ENCODE results near the gene SLC44A3. TPM values are rescaled to one million over a fixed set of nuclear protein-coding genes. Genes with fewer than 3 reads are reported as not detected.

Gene SLC44A3
- total RNA-seq, 1 donor from 2014 or later, result 70.4 TPM

GRCh38 chr1:94866164-94866807 is 46.1 kb downstream of the SLC44A3 start:
- H3K27ac Mint-ChIP-seq, result peak overlapping the region; percentile 88
- no peaks in the 10 kb centered on the region for H3K9me3 Mint-ChIP-seq (ENCODE audit: low read depth)
- no peak overlapping the region for H3K4me3 Mint-ChIP-seq (ENCODE audit: low read depth)
- peaks cover 35% of the 10 kb centered on the region for H3K36me3 Mint-ChIP-seq (ENCODE audit: insufficient read depth)
- TF ChIP-seq CTCF (IDR thresholded peaks at IDR 0.05; ENCODE audit: unreplicated experiment), result no peak
- no peaks in the 10 kb centered on the region for H3K27me3 Mint-ChIP-seq
- peaks cover 45% of the 10 kb centered on the region for H3K4me1 Mint-ChIP-seq (ENCODE audit: low read depth)
- no peak for DNase-seq (ENCODE audit: low spot score, unreplicated experiment)

- Mint-ChIP-seq H3K4me3 (ENCODE audit: low read depth) (no peak overlapping the region), H3K4me1 (ENCODE audit: low read depth) (peaks cover 12% of the 10 kb centered on the region), H3K36me3 (ENCODE audit: insufficient read depth) (peaks cover 48% of the 10 kb centered on the region)
These were observed 50.9 kb downstream of the SLC44A3 start for GRCh38 chr1:94871031-94871430.

GRCh38 chr1:94872771-94873495 is 52.8 kb downstream of the SLC44A3 start:
- H3K36me3 Mint-ChIP-seq (ENCODE audit: insufficient read depth), result peaks cover 53% of the 10 kb centered on the region
- no peaks in the 10 kb centered on the region for H3K9me3 Mint-ChIP-seq (ENCODE audit: low read depth)
- no peak overlapping the region for H3K27ac Mint-ChIP-seq
- no peak for TF ChIP-seq CTCF (IDR thresholded peaks at IDR 0.05; ENCODE audit: unreplicated experiment)
- DNase-seq (ENCODE audit: low spot score, unreplicated experiment), result no peak
- no peak overlapping the region for H3K4me3 Mint-ChIP-seq (ENCODE audit: low read depth)
- H3K27me3 Mint-ChIP-seq, result no peaks in the 10 kb centered on the region
- no peaks in the 10 kb centered on the region for H3K4me1 Mint-ChIP-seq (ENCODE audit: low read depth)

More at GRCh38 chr1:94871031-94871430, 50.9 kb downstream of the SLC44A3 start:
- Mint-ChIP-seq H3K9me3 (ENCODE audit: low read depth) (no peaks in the 10 kb centered on the region), H3K27ac (no peak overlapping the region), H3K27me3 (no peaks in the 10 kb centered on the region)
- TF ChIP-seq CTCF (IDR thresholded peaks at IDR 0.05; ENCODE audit: unreplicated experiment), result no peak
- DNase-seq (ENCODE audit: low spot score, unreplicated experiment), result no peak

- Mint-ChIP-seq H3K27ac (no peak overlapping the region), H3K4me3 (ENCODE audit: low read depth) (no peak overlapping the region), H3K9me3 (ENCODE audit: low read depth) (no peaks in the 10 kb centered on the region), H3K4me1 (ENCODE audit: low read depth) (no peaks in the 10 kb centered on the region), H3K27me3 (no peaks in the 10 kb centered on the region), H3K36me3 (ENCODE audit: insufficient read depth) (peaks cover 59% of the 10 kb centered on the region)
- no peak for TF ChIP-seq CTCF (IDR thresholded peaks at IDR 0.05; ENCODE audit: unreplicated experiment)
- no peak for DNase-seq (ENCODE audit: low spot score, unreplicated experiment)
These were observed 53.6 kb downstream of the SLC44A3 start for GRCh38 chr1:94873520-94874351.

GRCh38 chr1:94874423-94874822 is 54.3 kb downstream of the SLC44A3 start:
- Mint-ChIP-seq H3K4me1 (ENCODE audit: low read depth) (no peaks in the 10 kb centered on the region), H3K9me3 (ENCODE audit: low read depth) (no peaks in the 10 kb centered on the region), H3K27me3 (no peaks in the 10 kb centered on the region), H3K4me3 (ENCODE audit: low read depth) (no peak overlapping the region), H3K36me3 (ENCODE audit: insufficient read depth) (peaks cover 58% of the 10 kb centered on the region), H3K27ac (no peak overlapping the region)
- DNase-seq (ENCODE audit: low spot score, unreplicated experiment), result no peak
- no peak for TF ChIP-seq CTCF (IDR thresholded peaks at IDR 0.05; ENCODE audit: unreplicated experiment)
